Activated naive CD4-positive, alpha-beta T cell treated with Interleukin-2 at 50 U/mL for 16 hours (primary cell): ENCODE data around the gene COMMD3.

ENCODE experiments used
- DNase-seq: peaks from one replicate; pipeline ENCODE4 v3.0.0-alpha.2; 2020

The COMMD3 gene

GRCh38 chr10:22368981-22369380, 52.8 kb downstream of the COMMD3 start:
- no peak for DNase-seq

GRCh38 chr10:22369434-22370072, 53.4 kb downstream of the COMMD3 start:
- no peak for DNase-seq
